Cardiac muscle cell (in vitro differentiated cells and primary cell): ENCODE data around the gene PIK3AP1. TPM values are rescaled to one million over a fixed set of nuclear protein-coding genes. Genes with fewer than 3 reads are reported as not detected.
A peak's percentile ranks its signal among the peaks of the same experiment; 100 is the strongest.

Source experiments
- DNase-seq, 2 donors: peaks; one replicate each; pipeline versions ENCODE4 v3.0.0 to v3.0.0-alpha.2; 2010 to 2017; ENCODE audit warnings: low read depth in 1 of 2, low spot score in 1 of 2
- H3K27ac ChIP-seq: fragments of 200-600 bp; sonication (generic); 2 replicates; pipeline ENCODE4 v1.5.1; 2016
- H3K27me3 ChIP-seq: fragments of 200-600 bp; sonication (generic); 2 replicates; pipeline ENCODE4 v1.6.0; 2016; ENCODE audit warnings: control low read depth
- H3K36me3 ChIP-seq: fragments of 200-600 bp; sonication (generic); 2 replicates; pipeline ENCODE4 v1.5.1; 2016; ENCODE audit warnings: control low read depth
- H3K4me1 ChIP-seq: fragments of 200-600 bp; sonication (generic); 2 replicates; pipeline ENCODE4 v1.8.1; 2017; ENCODE audit warnings: low read depth, mild to moderate bottlenecking, mixed run types
- H3K4me3 ChIP-seq: fragments of 200-600 bp; sonication (generic); 2 replicates; pipeline ENCODE4 v1.5.1; 2016; ENCODE audit warnings: mild to moderate bottlenecking
- H3K9me3 ChIP-seq: fragments of 200-600 bp; sonication (generic); 2 replicates; pipeline ENCODE4 v1.5.1; 2017; ENCODE audit warnings: low read depth, mild to moderate bottlenecking, control low read depth
- polyA plus RNA-seq: library from polyadenylated mRNA; unstranded; fragments of >200 nt; fragmentation: Nextera tagmentation; extraction: Ambion mirVana; gene quantifications from 2 replicates; pipeline ENCODE4 v1.2.1, GENCODE V29; 2016
- total RNA-seq: library from RNA; depleted of rRNA; stranded (reverse); fragments of >200 nt; gene quantifications from 2 replicates; pipeline ENCODE4 v1.2.3, GENCODE V29; 2016
- TF ChIP-seq, protein P1 (sequence below): IDR thresholded peaks from 2 replicates; pipeline ENCODE4 v1.5.1; 2012; ENCODE audit warnings: low read depth, mild to moderate bottlenecking, low read length

The PIK3AP1 gene
- total and polyA plus RNA-seq, 2 experiments from 2014 or later, result 1.1 to 2.7 TPM

DNA sequence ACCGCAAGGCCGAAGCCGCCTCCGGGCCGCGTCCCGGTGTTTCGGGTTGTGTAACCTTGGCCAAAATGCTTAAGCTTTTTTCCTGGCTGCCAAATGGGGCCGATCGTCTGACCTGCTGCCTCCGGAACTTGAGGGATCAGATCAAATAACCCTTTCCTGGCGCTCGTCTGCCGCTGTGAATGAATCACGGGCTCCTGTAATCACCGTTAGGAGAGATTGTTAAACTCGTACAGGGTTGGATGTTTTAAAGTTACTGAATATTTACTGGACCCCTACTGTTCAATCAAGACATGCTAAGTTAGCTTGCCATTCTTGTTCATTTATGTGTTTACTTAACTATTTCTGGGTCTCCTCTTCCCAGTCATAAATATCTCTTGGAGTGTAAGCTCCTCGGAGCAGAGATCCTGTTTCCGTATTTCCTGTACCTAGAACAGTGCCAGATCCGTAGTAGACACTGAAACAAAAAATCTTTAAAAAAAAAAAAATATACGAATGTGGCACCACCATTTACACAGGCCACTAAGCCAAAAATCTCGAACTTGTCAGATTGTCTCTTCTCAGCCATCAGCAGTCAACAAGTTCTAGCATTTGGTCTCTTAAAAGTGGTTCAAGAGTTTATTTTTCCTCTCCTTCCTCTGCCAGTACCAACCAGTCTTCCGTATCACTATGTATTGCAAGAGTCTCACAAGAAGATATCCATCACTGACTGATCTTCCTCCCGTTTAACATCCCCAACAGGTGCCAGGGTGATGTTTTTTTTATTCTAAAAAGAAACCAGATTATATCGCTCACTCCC, 132.9 kb downstream of the PIK3AP1 start:
- Histone ChIP-seq H3K36me3 (no peaks in the 10 kb centered on the region), H3K4me3 (peak overlapping the region; percentile 62), H3K27ac (peak overlapping the region; percentile 99), H3K27me3 (no peaks in the 10 kb centered on the region), H3K4me1 (peaks cover 21% of the 10 kb centered on the region), H3K9me3 (no peaks in the 10 kb centered on the region)
- peak in 1 of 2 donors; percentile 86 for DNase-seq
- TF ChIP-seq, protein P1, sequence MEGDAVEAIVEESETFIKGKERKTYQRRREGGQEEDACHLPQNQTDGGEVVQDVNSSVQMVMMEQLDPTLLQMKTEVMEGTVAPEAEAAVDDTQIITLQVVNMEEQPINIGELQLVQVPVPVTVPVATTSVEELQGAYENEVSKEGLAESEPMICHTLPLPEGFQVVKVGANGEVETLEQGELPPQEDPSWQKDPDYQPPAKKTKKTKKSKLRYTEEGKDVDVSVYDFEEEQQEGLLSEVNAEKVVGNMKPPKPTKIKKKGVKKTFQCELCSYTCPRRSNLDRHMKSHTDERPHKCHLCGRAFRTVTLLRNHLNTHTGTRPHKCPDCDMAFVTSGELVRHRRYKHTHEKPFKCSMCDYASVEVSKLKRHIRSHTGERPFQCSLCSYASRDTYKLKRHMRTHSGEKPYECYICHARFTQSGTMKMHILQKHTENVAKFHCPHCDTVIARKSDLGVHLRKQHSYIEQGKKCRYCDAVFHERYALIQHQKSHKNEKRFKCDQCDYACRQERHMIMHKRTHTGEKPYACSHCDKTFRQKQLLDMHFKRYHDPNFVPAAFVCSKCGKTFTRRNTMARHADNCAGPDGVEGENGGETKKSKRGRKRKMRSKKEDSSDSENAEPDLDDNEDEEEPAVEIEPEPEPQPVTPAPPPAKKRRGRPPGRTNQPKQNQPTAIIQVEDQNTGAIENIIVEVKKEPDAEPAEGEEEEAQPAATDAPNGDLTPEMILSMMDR, result no peak

DNA sequence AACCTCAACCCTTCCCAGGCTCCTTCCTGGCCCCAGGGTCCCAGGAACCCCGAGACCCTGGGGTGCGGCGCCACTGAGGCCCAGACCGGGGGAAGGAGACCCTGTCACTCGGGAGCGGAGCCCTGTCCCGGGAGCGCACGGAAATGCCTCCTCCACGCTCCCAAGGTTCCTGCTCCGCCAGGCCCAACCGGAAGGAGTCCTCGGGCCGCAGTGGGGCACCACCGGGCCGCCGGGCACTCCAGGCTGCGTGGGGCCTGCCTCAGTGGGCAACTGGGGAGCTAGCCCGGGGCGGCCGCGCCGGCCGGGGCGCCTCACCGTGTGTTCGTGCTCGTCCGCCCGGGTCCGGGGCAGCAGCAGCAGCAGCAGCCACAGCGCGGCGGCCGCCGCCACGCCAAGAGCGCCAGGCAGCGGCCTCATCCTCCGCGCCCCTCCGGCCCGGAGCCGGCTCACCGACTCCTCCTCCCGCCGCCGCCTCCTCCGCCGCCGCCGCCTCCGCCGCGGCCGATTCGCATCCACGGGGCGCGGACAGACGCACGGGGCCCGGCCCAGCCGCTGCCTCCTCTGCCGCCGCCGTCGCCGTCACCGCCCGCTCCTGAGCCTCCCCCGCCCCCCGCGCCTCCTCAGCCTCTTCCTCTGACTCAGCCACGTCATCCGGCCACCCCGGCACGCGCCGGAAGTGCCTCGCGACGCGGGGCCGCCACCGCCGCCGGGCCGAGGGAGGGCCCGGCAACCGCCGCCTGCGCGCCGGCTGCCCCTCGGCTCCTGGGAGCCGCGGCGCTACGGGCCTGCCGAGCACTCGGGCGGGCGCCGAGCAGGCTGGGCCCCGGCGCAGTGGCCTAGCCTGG, 133.7 kb downstream of the PIK3AP1 start, which contains the start of gene TM9SF3:
Gene TM9SF3 (minus strand): TSS at position 594 of the 845 bp plus-strand sequence. CDS start 177 bp downstream, at position 417.
- peak within 1 kb of the TSS; percentile 62 for H3K4me3 ChIP-seq
- TF ChIP-seq, protein P1, result no peak
- H3K27ac ChIP-seq, result peak within 1 kb of the TSS; percentile 99
- H3K27me3 ChIP-seq, result no peaks in the 10 kb centered on the region
- H3K9me3 ChIP-seq, result no peaks in the 10 kb centered on the region
- H3K4me1 ChIP-seq, result peaks cover 25% of the 10 kb centered on the region
- H3K36me3 ChIP-seq, result no peaks in the 10 kb centered on the region
- DNase-seq, result peak; percentile 93 to 95

DNA sequence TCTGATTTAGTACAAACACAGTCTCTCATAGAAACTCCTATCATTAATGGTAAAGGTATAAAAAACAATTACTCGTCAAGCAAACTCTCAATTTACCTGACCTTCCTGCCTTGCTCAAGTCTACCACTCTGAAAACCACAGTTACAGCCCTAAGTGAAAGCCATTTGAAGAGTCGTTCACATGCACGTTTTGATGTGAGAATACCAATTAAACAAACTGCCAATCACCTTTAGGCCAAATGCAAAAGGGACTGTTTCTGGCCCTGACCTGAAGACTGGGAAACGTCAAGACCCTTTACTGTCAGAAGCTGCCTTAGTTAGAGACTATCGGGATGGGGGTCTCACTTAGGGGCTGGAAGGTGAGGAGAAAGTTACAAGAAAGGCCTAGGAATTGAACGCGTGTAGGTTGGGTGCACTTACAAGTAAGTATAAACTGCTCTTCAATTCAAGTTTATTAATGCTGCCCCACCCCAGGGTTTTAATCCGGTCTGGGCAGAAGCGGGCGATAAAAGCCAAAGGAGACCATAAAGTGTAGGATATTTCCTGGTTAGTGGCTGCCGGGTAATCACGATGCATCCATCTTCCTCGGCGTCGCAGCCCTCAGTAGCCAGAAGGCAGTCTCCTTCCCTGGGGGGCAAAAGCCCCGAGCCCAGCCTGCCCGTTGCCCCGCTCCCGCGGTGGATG, 134.4 kb downstream of the PIK3AP1 start:
- Histone ChIP-seq H3K9me3 (no peaks in the 10 kb centered on the region), H3K27me3 (no peaks in the 10 kb centered on the region), H3K27ac (peak overlapping the region; percentile 99), H3K36me3 (no peaks in the 10 kb centered on the region), H3K4me1 (peaks cover 25% of the 10 kb centered on the region), H3K4me3 (peak overlapping the region; percentile 62)
- TF ChIP-seq, protein P1, result no peak
- DNase-seq, result peak in 1 of 2 donors; percentile 14

DNA sequence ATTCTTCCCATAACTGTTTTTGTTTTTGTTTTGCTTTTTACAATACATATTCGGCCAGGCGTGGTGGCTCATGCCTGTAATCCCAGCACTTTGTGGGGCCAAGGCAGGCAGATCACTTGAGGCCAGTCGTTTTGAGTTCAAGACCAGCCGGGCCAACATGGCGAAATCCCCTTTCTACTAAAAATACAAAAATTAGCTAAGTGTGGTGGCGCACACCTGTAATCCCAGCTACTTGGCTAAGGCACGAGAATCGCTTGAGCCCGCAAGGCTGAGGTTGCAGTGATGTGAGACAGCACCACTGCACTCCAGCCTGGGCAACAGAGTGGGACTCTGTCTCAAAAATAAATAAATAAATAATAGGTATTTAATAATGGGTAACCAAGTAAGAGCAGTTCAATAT, 135.8 kb downstream of the PIK3AP1 start:
- DNase-seq, result no peak
- TF ChIP-seq, protein P1, result no peak
- no peak overlapping the region for H3K27ac ChIP-seq
- no peaks in the 10 kb centered on the region for H3K27me3 ChIP-seq
- H3K36me3 ChIP-seq, result no peaks in the 10 kb centered on the region
- no peak overlapping the region for H3K4me3 ChIP-seq
- peaks cover 27% of the 10 kb centered on the region for H3K4me1 ChIP-seq
- no peaks in the 10 kb centered on the region for H3K9me3 ChIP-seq

DNA sequence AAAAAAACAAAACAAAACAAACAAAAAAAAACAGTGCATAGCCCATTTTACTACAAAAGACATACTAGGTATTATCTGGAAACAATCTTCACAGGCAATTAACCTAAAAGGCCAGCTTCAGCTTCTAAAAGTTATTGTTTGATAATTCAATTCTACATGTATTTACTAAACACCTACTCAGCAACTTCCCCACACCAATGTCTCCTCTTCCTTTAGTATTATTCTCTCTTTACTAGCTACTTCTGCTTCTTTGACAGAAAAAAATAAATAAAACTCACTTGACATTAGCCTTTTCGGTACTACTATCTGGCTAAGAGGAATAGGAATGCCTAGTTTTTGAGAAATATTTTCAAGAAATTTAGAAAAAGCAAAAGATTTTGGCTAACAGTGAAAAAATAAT, 136.3 kb downstream of the PIK3AP1 start:
- DNase-seq, result no peak
- Histone ChIP-seq H3K4me1 (peaks cover 27% of the 10 kb centered on the region), H3K9me3 (no peaks in the 10 kb centered on the region), H3K27me3 (no peaks in the 10 kb centered on the region), H3K4me3 (no peak overlapping the region), H3K27ac (no peak overlapping the region), H3K36me3 (no peaks in the 10 kb centered on the region)
- TF ChIP-seq, protein P1, result no peak
